K562 (cell line): ENCODE measurements around the gene VPS13D.

Experiments
- E2F6 ChIP-seq, 2 experiments: IDR thresholded peaks; 2 replicates each; pipeline ENCODE4 v1.6.1; 2011; ENCODE audit warnings: borderline replicate concordance in 1 of 2, control low read depth in 1 of 2, low read depth in 1 of 2, low read length in 1 of 2, mild to moderate bottlenecking in 1 of 2, mixed read lengths in 1 of 2, moderate library complexity in 1 of 2; ENCODE audit not compliant: insufficient read depth in 1 of 2, insufficient read length in 1 of 2, poor library complexity in 1 of 2, severe bottlenecking in 1 of 2; ENCODE audit errors: extremely low read depth in 1 of 2
- GATAD2A ChIP-seq: fragments of 450-650 bp; IDR thresholded peaks from 2 replicates; pipeline ENCODE4 v1.6.1; 2017
- HLTF ChIP-seq: fragments of 450-650 bp; IDR thresholded peaks from 2 replicates; pipeline ENCODE4 v1.6.1; 2016
- MAFF ChIP-seq: IDR thresholded peaks from 2 replicates; pipeline ENCODE4 v1.6.1; 2012; ENCODE audit warnings: low read length, improper control_type of control experiment
- NCOA2 ChIP-seq, 2 experiments: fragments of 450-650 bp; IDR thresholded peaks; 2 replicates each; pipeline ENCODE4 v1.6.1; 2018; ENCODE audit warnings: mild to moderate bottlenecking in 2 of 2, moderate library complexity in 1 of 2; ENCODE audit not compliant: partially characterized antibody in 2 of 2
- NCOR1 ChIP-seq: fragments of 450-650 bp; IDR thresholded peaks from 2 replicates; pipeline ENCODE4 v1.6.1; 2016; ENCODE audit warnings: mild to moderate bottlenecking, moderate library complexity
- POLR2A ChIP-seq: fragments of 450-650 bp; conservative IDR thresholded peaks from 2 replicates; pipeline ENCODE4 v1.6.1; 2016
- POLR2AphosphoS5 ChIP-seq: IDR thresholded peaks from 2 replicates; pipeline ENCODE4 v1.6.1; 2011; ENCODE audit warnings: mild to moderate bottlenecking, low read depth, low read length, moderate library complexity; ENCODE audit not compliant: control insufficient read depth, insufficient read depth
- YBX1 ChIP-seq: fragments of 450-650 bp; IDR thresholded peaks from 2 replicates; pipeline ENCODE4 v1.7.1; 2016; ENCODE audit warnings: mild to moderate bottlenecking
- ZNF232 ChIP-seq: sonication (generic); formaldehyde crosslinking; IDR thresholded peaks from 2 replicates; pipeline ENCODE4 v1.8.0; 2022; ENCODE audit warnings: mild to moderate bottlenecking, missing genetic modification reagents

DNA sequence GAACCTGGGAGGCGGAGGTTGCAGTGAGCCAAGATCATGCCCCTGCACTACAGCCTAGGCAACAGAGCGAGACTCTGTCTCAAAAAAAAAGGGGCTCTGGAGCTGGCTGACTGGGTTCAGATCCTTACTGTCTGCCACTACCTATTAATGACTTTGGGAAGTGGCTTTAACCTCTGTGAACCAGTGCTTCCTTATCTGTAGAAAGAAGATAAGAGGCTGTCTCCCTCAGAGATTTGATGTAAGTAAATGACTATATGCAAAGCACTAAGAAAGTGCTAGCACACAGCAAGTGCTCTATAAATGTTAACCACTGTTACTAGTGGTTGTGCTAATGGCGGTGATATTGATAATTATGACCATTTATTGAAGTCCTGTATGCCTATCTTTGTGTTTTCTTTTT lies 94.6 kb downstream of the VPS13D start:
- TF ChIP-seq POLR2AphosphoS5 = no peak
- TF ChIP-seq ZNF232 = no peak
- no peak for TF ChIP-seq YBX1
- TF ChIP-seq MAFF = no peak
- no peak for TF ChIP-seq NCOA2 (IDR thresholded peaks at IDR 0.05; ENCODE audit: partially characterized antibody in 2 of 2)
- no peak for TF ChIP-seq POLR2A
- TF ChIP-seq HLTF = no peak
- TF ChIP-seq GATAD2A = no peak
- TF ChIP-seq E2F6 (IDR thresholded peaks at IDR 0.05; ENCODE audit: borderline replicate concordance in 1 of 2, extremely low read depth in 1 of 2, insufficient read depth in 1 of 2, insufficient read length in 1 of 2, low read depth in 1 of 2, low read length in 1 of 2, poor library complexity in 1 of 2, severe bottlenecking in 1 of 2) = no peak
- no peak for TF ChIP-seq NCOR1
